Gastroesophageal sphincter (tissue), 4 donors: ENCODE results near the gene RXRA. TPM values are rescaled to one million over a fixed set of nuclear protein-coding genes. Genes with fewer than 3 reads are reported as not detected.

Experiments used
- ATAC-seq: fragments of 150-250 bp; one replicate; pipeline ENCODE4 v1.9.1; 2016; ENCODE audit warnings: mild to moderate bottlenecking, moderate library complexity
- H3K27ac ChIP-seq, 4 donors: fragments of 200-600 bp; sonication (generic) in 3 of 4; 1 replicate in 3 of 4; 2 replicates in 1 of 4; pipeline ENCODE4 v1.5.1; 2016 to 2019
- H3K27me3 ChIP-seq: fragments of 200-600 bp; sonication (generic); one replicate; pipeline ENCODE4 v1.5.1; 2019
- H3K36me3 ChIP-seq, 2 donors: fragments of 200-600 bp; sonication (generic); one replicate each; pipeline ENCODE4 v1.5.1; 2019; ENCODE audit warnings: control low read depth in 1 of 2
- H3K4me1 ChIP-seq, 3 donors: fragments of 200-600 bp; sonication (generic); 1 replicate in 2 of 3; 2 replicates in 1 of 3; pipeline ENCODE4 v1.5.1; 2016 to 2019; ENCODE audit warnings: control low read depth in 2 of 3
- H3K4me3 ChIP-seq, 2 donors: fragments of 200-600 bp; sonication (generic); one replicate each; pipeline ENCODE4 v1.5.1; 2019; ENCODE audit warnings: mild to moderate bottlenecking in 1 of 2, moderate library complexity in 1 of 2
- H3K9me3 ChIP-seq, 3 donors: fragments of 200-600 bp; sonication (generic); one replicate each; pipeline ENCODE4 v1.5.1; 2017 to 2019; ENCODE audit warnings: control low read depth in 2 of 3
- CTCF ChIP-seq, 4 experiments: fragments of 200-600 bp in 2 of 4; fragments of 450-650 bp in 2 of 4; sonication (generic) in 1 of 4; IDR thresholded peaks; one replicate each; pipeline ENCODE4 v1.5.1; 2017 to 2019; ENCODE audit warnings: antibody characterized with exemption in 4 of 4, mild to moderate bottlenecking in 2 of 4, moderate library complexity in 2 of 4
- EP300 ChIP-seq: sonication (generic); formaldehyde crosslinking; IDR thresholded peaks from one replicate; pipeline ENCODE4 v1.6.1; 2017; ENCODE audit warnings: antibody characterized with exemption, mild to moderate bottlenecking
- POLR2A ChIP-seq, 2 donors: fragments of 450-650 bp; IDR thresholded peaks; one replicate each; pipeline ENCODE4 v1.6.1; 2017; ENCODE audit warnings: antibody characterized with exemption in 2 of 2, mild to moderate bottlenecking in 2 of 2, moderate library complexity in 1 of 2
- POLR2AphosphoS5 ChIP-seq: sonication (generic); formaldehyde crosslinking; IDR thresholded peaks from one replicate; pipeline ENCODE4 v1.6.1; 2017; ENCODE audit warnings: antibody characterized with exemption
- WGBS, 2 donors: methylation state at CpG; one replicate each; pipeline ENCODE4 v1.1.5; 2018; ENCODE audit warnings: low coverage in 1 of 2; 5-methylcytosine and 5-hydroxymethylcytosine counted together
- total RNA-seq, 4 donors: library from RNA; depleted of rRNA; stranded (reverse); fragments of >200 nt; gene quantifications; one replicate each; pipeline ENCODE4 v1.1.0, GENCODE V29; 2016

The RXRA gene
- total RNA-seq, 4 donors from 2014 or later, result 45.1 to 78.9 (median 55.3) TPM

DNA sequence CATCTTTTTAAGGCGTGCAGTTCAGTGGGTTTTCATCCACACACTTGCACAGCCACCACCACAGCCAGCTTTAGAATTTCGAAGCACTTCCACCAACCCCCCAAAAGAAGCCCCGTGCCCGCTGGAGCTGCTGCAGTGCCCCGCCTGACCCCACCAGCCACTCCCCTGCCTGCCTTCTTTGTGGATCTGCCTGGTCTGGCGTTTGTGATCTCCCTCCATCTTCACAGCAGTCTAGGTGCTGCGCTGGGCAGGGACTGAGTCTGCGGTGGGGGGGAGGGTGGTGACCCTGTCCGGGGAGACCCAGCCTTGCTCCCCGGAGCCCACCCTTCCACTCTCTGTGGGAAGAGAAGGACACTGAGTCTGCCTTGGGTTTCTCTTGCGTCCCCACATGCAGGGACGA lies 40.8 kb downstream of the RXRA start:
- Histone ChIP-seq H3K27ac (peak overlapping the region; percentile 78 to 93 (median 90)), H3K9me3 (no peaks in the 10 kb centered on the region), H3K4me1 (peaks cover 7 to 96% (median 38%) of the 10 kb centered on the region in 3 donors), H3K4me3 (peak overlapping the region in 1 of 2 donors; percentile 41), H3K27me3 (no peaks in the 10 kb centered on the region), H3K36me3 (no peaks in the 10 kb centered on the region)
- ATAC-seq, result no peak
- no peak for TF ChIP-seq POLR2A (IDR thresholded peaks at IDR 0.05)
- no peak for TF ChIP-seq EP300
- TF ChIP-seq POLR2AphosphoS5, result no peak
- no peak for TF ChIP-seq CTCF (IDR thresholded peaks at IDR 0.05)
- WGBS, 2 donors, result 60 to 70% methylated on average over 3 to 6 of the region's 12 CpGs

- H3K9me3 ChIP-seq, result no peaks in the 10 kb centered on the region
- no peak for ATAC-seq
- peak overlapping the region in 3 of 4 donors; percentile 88 to 93 (median 91) for H3K27ac ChIP-seq
- H3K4me3 ChIP-seq, result no peak overlapping the region
- H3K4me1 ChIP-seq, result peaks cover 7 to 96% (median 47%) of the 10 kb centered on the region in 3 donors
- H3K27me3 ChIP-seq, result no peaks in the 10 kb centered on the region
- TF ChIP-seq POLR2AphosphoS5, result no peak
- TF ChIP-seq EP300, result no peak
- TF ChIP-seq POLR2A (IDR thresholded peaks at IDR 0.05), result no peak
- no peak for TF ChIP-seq CTCF (IDR thresholded peaks at IDR 0.05)
- WGBS, 2 donors, result no CpG with 5 or more reads among the region's 19 CpGs
- H3K36me3 ChIP-seq, result no peaks in the 10 kb centered on the region
Measured at GRCh38 chr9:134367791-134368490, 41.7 kb downstream of the RXRA start.

- H3K36me3 ChIP-seq, result no peaks in the 10 kb centered on the region
- no peak for ATAC-seq
- H3K4me3 ChIP-seq, result no peak overlapping the region
- WGBS, 2 donors, result 56 to 86% methylated on average over 1 to 3 of the region's 3 CpGs
- no peak for TF ChIP-seq EP300
- no peak for TF ChIP-seq CTCF (IDR thresholded peaks at IDR 0.05)
- TF ChIP-seq POLR2A (IDR thresholded peaks at IDR 0.05), result no peak
- no peak for TF ChIP-seq POLR2AphosphoS5
- no peak overlapping the region for H3K27ac ChIP-seq
- H3K4me1 ChIP-seq, result peaks cover 7 to 96% (median 53%) of the 10 kb centered on the region in 3 donors
- no peaks in the 10 kb centered on the region for H3K27me3 ChIP-seq
- H3K9me3 ChIP-seq, result no peaks in the 10 kb centered on the region
Measured at GRCh38 chr9:134368571-134368970, 42.3 kb downstream of the RXRA start.

- peak overlapping the region in 1 of 4 donors; percentile 96 for H3K27ac ChIP-seq
- no peaks in the 10 kb centered on the region for H3K9me3 ChIP-seq
- no peaks in the 10 kb centered on the region for H3K27me3 ChIP-seq
- H3K4me3 ChIP-seq, result no peak overlapping the region
- TF ChIP-seq POLR2A (IDR thresholded peaks at IDR 0.05) (no peak), EP300 (no peak), CTCF (IDR thresholded peaks at IDR 0.05) (no peak), POLR2AphosphoS5 (no peak)
- 85 to 88% methylated on average over 4 to 5 of the region's 19 CpGs for WGBS, 2 donors
- no peaks in the 10 kb centered on the region for H3K36me3 ChIP-seq
- H3K4me1 ChIP-seq, result peaks cover 14 to 96% (median 62%) of the 10 kb centered on the region in 3 donors
- no peak for ATAC-seq
Measured at GRCh38 chr9:134369416-134370212, 43.4 kb downstream of the RXRA start.

GRCh38 chr9:134370213-134370492 lies 43.9 kb downstream of the RXRA start:
- no peak for TF ChIP-seq POLR2AphosphoS5
- TF ChIP-seq CTCF (IDR thresholded peaks at IDR 0.05), result no peak
- TF ChIP-seq POLR2A (IDR thresholded peaks at IDR 0.05), result no peak
- TF ChIP-seq EP300, result no peak
- Histone ChIP-seq H3K36me3 (no peaks in the 10 kb centered on the region), H3K27me3 (no peaks in the 10 kb centered on the region), H3K4me1 (peaks cover 16 to 96% (median 62%) of the 10 kb centered on the region in 3 donors), H3K27ac (peak overlapping the region in 2 of 4 donors; percentile 95 to 96), H3K9me3 (no peaks in the 10 kb centered on the region), H3K4me3 (no peak overlapping the region)
- 76 to 95% methylated on average over 4 to 6 of the region's 15 CpGs for WGBS, 2 donors
- ATAC-seq, result no peak
